H9 (cell line): ENCODE results near the gene UQCR10. TPM values are rescaled to one million over a fixed set of nuclear protein-coding genes. Genes with fewer than 3 reads are reported as not detected.

ENCODE experiments used
- DNase-seq: peaks from one replicate; pipeline ENCODE4 v3.0.0-alpha.2; 2017
- H2AFZ ChIP-seq: one replicate; pipeline ENCODE4 v1.6.1; 2013; ENCODE audit warnings: mild to moderate bottlenecking, low read length, control low read depth, moderate library complexity
- H2AK5ac ChIP-seq: 2 replicates; pipeline ENCODE4 v1.6.1; 2013; ENCODE audit warnings: low read length, control low read depth, mixed read lengths; ENCODE audit not compliant: insufficient read length
- H2BK120ac ChIP-seq: one replicate; pipeline ENCODE4 v1.6.1; 2013; ENCODE audit warnings: low read depth, mild to moderate bottlenecking, low read length, control low read depth, inconsistent platforms; ENCODE audit not compliant: poor library complexity, severe bottlenecking
- H2BK12ac ChIP-seq: 2 replicates; pipeline ENCODE4 v1.6.1; 2013; ENCODE audit warnings: low read length, control low read depth, mixed read lengths, low read depth; ENCODE audit not compliant: insufficient read length
- H2BK15ac ChIP-seq: 2 replicates; pipeline ENCODE4 v1.6.1; 2013; ENCODE audit warnings: low read depth, low read length, control low read depth
- H2BK20ac ChIP-seq: one replicate; pipeline ENCODE4 v1.6.1; 2013; ENCODE audit warnings: low read depth, mild to moderate bottlenecking, low read length, control low read depth, inconsistent platforms; ENCODE audit not compliant: poor library complexity, severe bottlenecking
- H2BK5ac ChIP-seq: 2 replicates; pipeline ENCODE4 v1.6.1; 2013; ENCODE audit warnings: low read length, control low read depth, mixed read lengths; ENCODE audit not compliant: insufficient read length
- H3K14ac ChIP-seq: 2 replicates; pipeline ENCODE4 v1.6.1; 2013; ENCODE audit warnings: low read length, control low read depth; ENCODE audit not compliant: insufficient read depth
- H3K18ac ChIP-seq: 2 replicates; pipeline ENCODE4 v1.6.1; 2013; ENCODE audit warnings: low read depth, mild to moderate bottlenecking, mixed read lengths, low read length, control low read depth; ENCODE audit not compliant: insufficient read length
- H3K23ac ChIP-seq: 2 replicates; pipeline ENCODE4 v1.6.1; 2013; ENCODE audit warnings: low read length, control low read depth, mixed read lengths, low read depth; ENCODE audit not compliant: insufficient read length
- H3K23me2 ChIP-seq: 2 replicates; pipeline ENCODE4 v1.6.1; 2013; ENCODE audit warnings: low read depth, mild to moderate bottlenecking, mixed read lengths, low read length, control low read depth; ENCODE audit not compliant: insufficient read length, poor library complexity, severe bottlenecking
- H3K27ac ChIP-seq: 2 replicates; pipeline ENCODE4 v1.5.1; 2013; ENCODE audit warnings: low read length, control low read depth, mixed read lengths, low read depth; ENCODE audit not compliant: insufficient read length
- H3K27me3 ChIP-seq: 2 replicates; pipeline ENCODE4 v1.6.1; 2013; ENCODE audit warnings: low read length, control low read depth, inconsistent platforms; ENCODE audit not compliant: insufficient read depth
- H3K4ac ChIP-seq: 2 replicates; pipeline ENCODE4 v1.6.1; 2013; ENCODE audit warnings: low read depth, mild to moderate bottlenecking, control low read depth, inconsistent platforms, low read length, moderate library complexity
- H3K4me1 ChIP-seq: 2 replicates; pipeline ENCODE4 v1.6.1; 2013; ENCODE audit warnings: low read length, control low read depth, inconsistent platforms; ENCODE audit not compliant: insufficient read depth
- H3K4me2 ChIP-seq: 2 replicates; pipeline ENCODE4 v1.6.1; 2013; ENCODE audit warnings: low read length, control low read depth, mixed read lengths; ENCODE audit not compliant: insufficient read length, insufficient read depth
- H3K56ac ChIP-seq: 2 replicates; pipeline ENCODE4 v1.6.1; 2013; ENCODE audit warnings: low read depth, mild to moderate bottlenecking, mixed read lengths, low read length, control low read depth; ENCODE audit not compliant: insufficient read length
- H3K79me1 ChIP-seq: 2 replicates; pipeline ENCODE4 v1.6.1; 2013; ENCODE audit warnings: low read depth, mild to moderate bottlenecking, moderate library complexity, low read length, control low read depth, inconsistent platforms; ENCODE audit not compliant: insufficient read depth, poor library complexity, severe bottlenecking
- H3K79me2 ChIP-seq: 2 replicates; pipeline ENCODE4 v1.6.1; 2013; ENCODE audit warnings: low read length, control low read depth, inconsistent platforms; ENCODE audit not compliant: insufficient read depth
- H3K9ac ChIP-seq: 2 replicates; pipeline ENCODE4 v1.6.1; 2013; ENCODE audit warnings: low read length, control low read depth, mixed read lengths; ENCODE audit not compliant: insufficient read length; ENCODE audit errors: extremely low read depth
- H3K9me3 ChIP-seq: one replicate; pipeline ENCODE4 v1.6.1; 2013; ENCODE audit warnings: low read depth, low read length, inconsistent platforms; ENCODE audit not compliant: control insufficient read depth
- H3T11ph ChIP-seq: one replicate; pipeline ENCODE4 v1.6.1; 2013; ENCODE audit warnings: mild to moderate bottlenecking, low read length, control low read depth, inconsistent platforms
- H4K20me1 ChIP-seq: one replicate; pipeline ENCODE4 v1.6.1; 2013; ENCODE audit not compliant: control insufficient read depth, insufficient read length, insufficient read depth
- H4K5ac ChIP-seq: 2 replicates; pipeline ENCODE4 v1.6.1; 2013; ENCODE audit warnings: low read depth, mild to moderate bottlenecking, mixed read lengths, low read length, control low read depth; ENCODE audit not compliant: insufficient read length
- H4K8ac ChIP-seq: replicated peaks from 2 replicates; pipeline ENCODE4 v1.6.1; 2013; ENCODE audit warnings: low read length, control low read depth, mixed read lengths, low read depth; ENCODE audit not compliant: insufficient read length
- H4K91ac ChIP-seq: 2 replicates; pipeline ENCODE4 v1.6.1; 2013; ENCODE audit warnings: low read depth, mild to moderate bottlenecking, moderate library complexity, mixed read lengths, low read length, control low read depth; ENCODE audit not compliant: insufficient read length
- H3K27ac Mint-ChIP-seq, 3 experiments: 2 replicates in 2 of 3; 3 replicates in 1 of 3; pipeline ENCODE4 v1.8.0; 2020 to 2021; ENCODE audit warnings: mixed read lengths in 3 of 3, mild to moderate bottlenecking in 1 of 3, moderate library complexity in 1 of 3
- H3K27me3 Mint-ChIP-seq: 2 replicates; pipeline ENCODE4 v1.8.0; 2021; ENCODE audit warnings: low read depth, mild to moderate bottlenecking, moderate library complexity, mixed read lengths
- H3K36me3 Mint-ChIP-seq, 3 experiments: 2 replicates in 2 of 3; 3 replicates in 1 of 3; pipeline ENCODE4 v1.8.0; 2020 to 2021; ENCODE audit warnings: low read depth in 3 of 3, mixed read lengths in 3 of 3; ENCODE audit not compliant: insufficient read depth in 1 of 3
- H3K4me1 Mint-ChIP-seq, 2 experiments: 2 replicates each; pipeline ENCODE4 v1.8.0; 2020; ENCODE audit warnings: mixed read lengths in 2 of 2
- H3K4me3 Mint-ChIP-seq, 2 experiments: 2 replicates in 1 of 2; 3 replicates in 1 of 2; pipeline ENCODE4 v1.8.0; 2020 to 2021; ENCODE audit warnings: mild to moderate bottlenecking in 2 of 2, mixed read lengths in 2 of 2, moderate library complexity in 1 of 2
- H3K9me3 Mint-ChIP-seq, 2 experiments: 2 replicates in 1 of 2; 3 replicates in 1 of 2; pipeline ENCODE4 v1.8.0; 2020; ENCODE audit warnings: mild to moderate bottlenecking in 2 of 2, mixed read lengths in 2 of 2, moderate library complexity in 1 of 2
- WGBS: extraction: QIAGEN DNeasy Blood & Tissue Kit; methylation state at CpG from one replicate; pipeline ENCODE4 v1.1.7; 2013; ENCODE audit warnings: missing lambda C conversion rate, low lambda C conversion rate, mixed read lengths; ENCODE audit not compliant: insufficient read length; ENCODE audit errors: extremely low coverage; 5-methylcytosine and 5-hydroxymethylcytosine counted together
- total RNA-seq: library from RNA; stranded (reverse); gene quantifications from 2 replicates; pipeline ENCODE4 v1.2.1, GENCODE V29; 2021
- TF ChIP-seq, protein P1 (sequence below): fragments of 200-600 bp; sonication (generic); conservative IDR thresholded peaks from 3 replicates; pipeline ENCODE4 v1.8.0; 2021; ENCODE audit warnings: antibody characterized with exemption, mild to moderate bottlenecking

UQCR10 gene
- total RNA-seq, 1 experiment from 2014 or later: 124 TPM

DNA sequence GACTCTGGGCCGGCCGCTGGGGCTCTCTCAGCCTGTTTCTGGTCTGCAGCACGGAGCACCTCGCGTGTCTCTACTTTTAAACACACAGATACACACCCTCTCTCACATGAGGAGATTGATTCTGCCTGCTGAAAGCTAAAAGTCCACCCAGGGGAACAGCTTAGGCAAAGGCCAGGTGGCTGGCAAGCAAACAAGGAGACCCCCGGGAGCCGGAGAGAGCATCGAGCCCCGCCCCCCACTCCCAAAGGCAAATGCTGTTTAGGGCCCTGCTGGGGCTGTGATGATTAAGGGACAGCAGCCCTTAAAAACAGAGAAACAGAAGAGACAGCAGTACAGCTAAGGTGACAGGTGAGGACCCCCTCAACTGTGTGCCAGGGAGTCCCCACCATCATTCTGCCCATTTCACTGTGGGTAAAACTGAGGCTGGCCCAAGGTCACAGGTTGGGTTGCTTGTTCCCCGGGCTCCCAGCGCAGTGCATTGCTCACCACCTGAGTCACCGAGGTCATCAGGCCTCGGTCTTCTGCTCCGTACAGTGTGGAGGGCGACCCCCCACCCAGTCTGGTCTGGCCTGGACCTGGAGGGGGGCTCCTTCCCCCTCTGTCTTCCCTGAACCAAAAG, 40.5 kb upstream of the UQCR10 start:
- Mint-ChIP-seq H3K4me3 (no peak overlapping the region), H3K9me3 (no peaks in the 10 kb centered on the region; a peak in 1 of 5 replicates), H3K27me3 (peaks cover 49% of the 10 kb centered on the region), H3K4me1 (peaks cover 9 to 11% of the 10 kb centered on the region in 2 experiments; a peak in 3 of 4 replicates), H3K27ac (no peak overlapping the region; a peak in 1 of 7 replicates), H3K36me3 (no peaks in the 10 kb centered on the region; a peak in 1 of 7 replicates)
- Histone ChIP-seq H2BK20ac (no peak overlapping the region), H2AK5ac (no peak overlapping the region), H3K79me2 (no peaks in the 10 kb centered on the region), H2BK120ac (no peak overlapping the region), H4K91ac (no peak overlapping the region), H2BK5ac (no peak overlapping the region), H3K27me3 (peaks cover 1% of the 10 kb centered on the region; the same call in 1 of the 2 replicates), H4K20me1 (peaks cover 2% of the 10 kb centered on the region), H2BK12ac (no peak overlapping the region), H4K5ac (no peak overlapping the region), H3K4ac (no peak overlapping the region), H3K4me1 (no peaks in the 10 kb centered on the region), H3K79me1 (no peaks in the 10 kb centered on the region), H3K56ac (no peak overlapping the region), H3K27ac (no peak overlapping the region), H3K23ac (no peak overlapping the region), H3K9me3 (no peaks in the 10 kb centered on the region), H3K23me2 (no peaks in the 10 kb centered on the region), H2BK15ac (no peak overlapping the region), H4K8ac (no peak overlapping the region), H3K4me2 (no peak overlapping the region), H3K9ac (no peak overlapping the region), H3K14ac (no peak overlapping the region), H2AFZ (no peak overlapping the region), H3T11ph (no peak overlapping the region), H3K18ac (no peak overlapping the region)
- TF ChIP-seq, protein P1, sequence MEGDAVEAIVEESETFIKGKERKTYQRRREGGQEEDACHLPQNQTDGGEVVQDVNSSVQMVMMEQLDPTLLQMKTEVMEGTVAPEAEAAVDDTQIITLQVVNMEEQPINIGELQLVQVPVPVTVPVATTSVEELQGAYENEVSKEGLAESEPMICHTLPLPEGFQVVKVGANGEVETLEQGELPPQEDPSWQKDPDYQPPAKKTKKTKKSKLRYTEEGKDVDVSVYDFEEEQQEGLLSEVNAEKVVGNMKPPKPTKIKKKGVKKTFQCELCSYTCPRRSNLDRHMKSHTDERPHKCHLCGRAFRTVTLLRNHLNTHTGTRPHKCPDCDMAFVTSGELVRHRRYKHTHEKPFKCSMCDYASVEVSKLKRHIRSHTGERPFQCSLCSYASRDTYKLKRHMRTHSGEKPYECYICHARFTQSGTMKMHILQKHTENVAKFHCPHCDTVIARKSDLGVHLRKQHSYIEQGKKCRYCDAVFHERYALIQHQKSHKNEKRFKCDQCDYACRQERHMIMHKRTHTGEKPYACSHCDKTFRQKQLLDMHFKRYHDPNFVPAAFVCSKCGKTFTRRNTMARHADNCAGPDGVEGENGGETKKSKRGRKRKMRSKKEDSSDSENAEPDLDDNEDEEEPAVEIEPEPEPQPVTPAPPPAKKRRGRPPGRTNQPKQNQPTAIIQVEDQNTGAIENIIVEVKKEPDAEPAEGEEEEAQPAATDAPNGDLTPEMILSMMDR: no peak
- no peak for DNase-seq
- WGBS: no CpG with 5 or more reads among the region's 15 CpGs
